ENCODE measurements around the gene EPC1.
A peak's percentile ranks its signal among the peaks of the same experiment; 100 is the strongest.
"Not testable (repeated sequence)": the region's sequence is repeated elsewhere in the genome, so short reads cannot be mapped to it uniquely, and the experiment has no call there.

EPC1 gene

DNA sequence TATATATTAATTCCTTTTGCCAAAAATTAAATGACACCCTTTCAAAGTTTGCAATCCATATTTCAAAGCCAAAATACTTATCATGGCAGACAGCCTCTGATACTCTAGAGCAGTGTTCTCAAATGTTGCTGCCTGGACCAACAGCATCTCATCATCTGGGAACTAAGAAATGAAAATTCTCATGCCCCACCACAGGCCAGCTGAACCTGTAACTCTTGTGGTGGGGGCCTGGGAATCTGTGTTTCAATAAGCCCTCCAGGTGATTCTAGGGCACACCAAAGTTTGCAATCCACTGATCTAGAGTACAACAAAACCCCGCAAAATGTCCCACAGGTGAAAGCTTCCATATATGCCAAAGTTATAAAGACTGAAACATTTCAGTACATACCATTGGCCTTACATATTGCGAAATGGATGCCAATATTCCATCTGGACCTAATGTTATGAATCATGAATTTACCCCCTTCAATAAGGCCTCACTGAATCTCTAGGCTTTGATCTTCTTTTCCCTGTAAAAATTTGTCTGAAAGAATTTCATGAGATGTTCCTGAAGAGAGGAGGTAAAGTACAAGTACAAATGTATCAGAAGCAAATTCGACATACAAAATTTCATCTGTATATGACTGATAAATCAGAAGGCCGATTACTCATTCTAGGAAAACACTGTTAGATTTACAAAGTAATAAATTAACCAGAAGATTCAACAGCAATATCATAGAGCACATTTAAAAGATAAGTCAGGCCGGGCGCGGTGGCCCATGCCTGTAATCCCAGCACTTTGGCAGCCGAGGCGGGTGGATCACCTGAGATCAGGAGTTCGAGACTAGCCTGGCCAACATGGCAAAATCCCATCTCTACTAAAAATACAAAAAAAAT lies 25.3 kb upstream of the EPC1 start:
- Histone ChIP-seq H3K4me1 (ENCODE audit: control insufficient read depth in 5 of 5, insufficient read depth in 5 of 5, low read length in 5 of 5) (peaks cover 0 to 45% (median 31%) of the 10 kb centered on the region in 5 donors), H3K27me3 (ENCODE audit: control insufficient read depth in 5 of 5, insufficient read depth in 4 of 5, low read length in 5 of 5) (no peaks in the 10 kb centered on the region), H3K4me3 (ENCODE audit: low read depth in 1 of 5, low read length in 5 of 5) (no peak overlapping the region), H3K27ac (ENCODE audit: low read depth, low read length) (no peak overlapping the region), H3K9me3 (ENCODE audit: control insufficient read depth in 5 of 5, low read length in 5 of 5) (no peaks in the 10 kb centered on the region), H3K36me3 (ENCODE audit: control insufficient read depth in 5 of 5, insufficient read depth in 5 of 5, low read length in 5 of 5) (no peaks in the 10 kb centered on the region), H3K9ac (ENCODE audit: low read length in 5 of 5) (no peak overlapping the region)

- H3K9me3 ChIP-seq (ENCODE audit: control insufficient read depth in 5 of 5, low read length in 5 of 5) = no peaks in the 10 kb centered on the region
- H3K27me3 ChIP-seq (ENCODE audit: control insufficient read depth in 5 of 5, insufficient read depth in 4 of 5, low read length in 5 of 5) = no peaks in the 10 kb centered on the region
- H3K4me3 ChIP-seq (ENCODE audit: low read depth in 1 of 5, low read length in 5 of 5) = no peak overlapping the region
- no peak overlapping the region for H3K9ac ChIP-seq (ENCODE audit: low read length in 5 of 5)
- no peaks in the 10 kb centered on the region for H3K36me3 ChIP-seq (ENCODE audit: control insufficient read depth in 5 of 5, insufficient read depth in 5 of 5, low read length in 5 of 5)
- H3K27ac ChIP-seq (ENCODE audit: low read depth, low read length) = no peak overlapping the region
- peaks cover 0 to 37% (median 29%) of the 10 kb centered on the region in 5 donors for H3K4me1 ChIP-seq (ENCODE audit: control insufficient read depth in 5 of 5, insufficient read depth in 5 of 5, low read length in 5 of 5)
Observed at GRCh38 chr10:32371101-32371500, 24.1 kb upstream of the EPC1 start.

DNA sequence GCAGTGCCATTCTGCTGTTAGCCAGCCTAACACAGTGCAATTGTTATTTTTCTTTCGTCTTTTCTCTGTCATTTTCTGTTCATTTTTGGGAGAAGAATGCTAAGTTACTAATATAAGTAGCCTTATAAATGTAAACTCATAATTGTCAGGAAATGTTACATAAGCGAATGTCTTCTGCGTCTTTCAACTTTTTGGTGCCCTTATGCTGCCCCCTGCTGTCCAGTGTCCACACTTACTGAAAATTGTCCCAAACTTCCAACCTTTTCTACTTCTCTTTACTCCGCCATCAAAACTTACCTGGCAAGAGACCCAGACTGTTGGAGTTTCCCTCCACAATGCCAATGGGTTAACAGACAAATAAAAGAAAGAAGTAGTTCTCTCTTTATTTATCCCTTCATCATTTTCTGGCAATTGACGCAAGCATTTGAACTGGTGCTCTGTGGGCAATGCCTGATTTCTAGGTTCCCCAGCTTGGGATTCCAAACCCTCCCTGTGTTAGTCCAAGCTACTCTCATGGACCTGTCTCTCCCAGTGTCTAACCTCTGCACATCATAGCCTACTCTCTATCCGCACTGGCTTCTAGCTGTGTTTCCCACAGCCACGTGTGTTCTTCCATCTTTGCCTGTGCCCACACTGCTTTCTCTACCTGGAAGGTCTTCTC lies 21.0 kb upstream of the EPC1 start:
- H3K36me3 ChIP-seq (ENCODE audit: control insufficient read depth in 5 of 5, insufficient read depth in 5 of 5, low read length in 5 of 5) = no peaks in the 10 kb centered on the region
- H3K27ac ChIP-seq (ENCODE audit: low read depth, low read length) = peak overlapping the region; percentile 26
- H3K4me3 ChIP-seq (ENCODE audit: low read depth in 1 of 5, low read length in 5 of 5) = peak overlapping the region in 3 of 5 donors; percentile 28 to 48 (median 31)
- no peaks in the 10 kb centered on the region for H3K9me3 ChIP-seq (ENCODE audit: control insufficient read depth in 5 of 5, low read length in 5 of 5)
- peaks cover 0 to 27% (median 20%) of the 10 kb centered on the region in 5 donors for H3K4me1 ChIP-seq (ENCODE audit: control insufficient read depth in 5 of 5, insufficient read depth in 5 of 5, low read length in 5 of 5)
- peak overlapping the region in 3 of 5 donors; percentile 8 to 72 (median 60) for H3K9ac ChIP-seq (ENCODE audit: low read length in 5 of 5)
- no peaks in the 10 kb centered on the region for H3K27me3 ChIP-seq (ENCODE audit: control insufficient read depth in 5 of 5, insufficient read depth in 4 of 5, low read length in 5 of 5)

- no peak overlapping the region for H3K4me3 ChIP-seq (ENCODE audit: low read depth in 1 of 5, low read length in 5 of 5)
- no peak overlapping the region for H3K27ac ChIP-seq (ENCODE audit: low read depth, low read length)
- peaks cover 2 to 31% (median 23%) of the 10 kb centered on the region in 5 donors for H3K4me1 ChIP-seq (ENCODE audit: control insufficient read depth in 5 of 5, insufficient read depth in 5 of 5, low read length in 5 of 5)
- no peaks in the 10 kb centered on the region for H3K9me3 ChIP-seq (ENCODE audit: control insufficient read depth in 5 of 5, low read length in 5 of 5)
- H3K27me3 ChIP-seq (ENCODE audit: control insufficient read depth in 5 of 5, insufficient read depth in 4 of 5, low read length in 5 of 5) = no peaks in the 10 kb centered on the region
- H3K36me3 ChIP-seq (ENCODE audit: control insufficient read depth in 5 of 5, insufficient read depth in 5 of 5, low read length in 5 of 5) = no peaks in the 10 kb centered on the region
- peak overlapping the region in 2 of 5 donors; percentile 45 to 59 for H3K9ac ChIP-seq (ENCODE audit: low read length in 5 of 5)
Observed at GRCh38 chr10:32366588-32366987, 19.6 kb upstream of the EPC1 start.

GRCh38 chr10:32366111-32366510 lies 19.2 kb upstream of the EPC1 start:
- H3K9me3 ChIP-seq (ENCODE audit: control insufficient read depth in 5 of 5, low read length in 5 of 5) = no peaks in the 10 kb centered on the region
- H3K4me3 ChIP-seq (ENCODE audit: low read depth in 1 of 5, low read length in 5 of 5) = peak overlapping the region in 3 of 5 donors; percentile 42 to 54 (median 52)
- H3K27ac ChIP-seq (ENCODE audit: low read depth, low read length) = no peak overlapping the region
- peak overlapping the region in 2 of 5 donors; percentile 45 to 59 for H3K9ac ChIP-seq (ENCODE audit: low read length in 5 of 5)
- peaks cover 2 to 32% (median 23%) of the 10 kb centered on the region in 5 donors for H3K4me1 ChIP-seq (ENCODE audit: control insufficient read depth in 5 of 5, insufficient read depth in 5 of 5, low read length in 5 of 5)
- no peaks in the 10 kb centered on the region for H3K36me3 ChIP-seq (ENCODE audit: control insufficient read depth in 5 of 5, insufficient read depth in 5 of 5, low read length in 5 of 5)
- H3K27me3 ChIP-seq (ENCODE audit: control insufficient read depth in 5 of 5, insufficient read depth in 4 of 5, low read length in 5 of 5) = no peaks in the 10 kb centered on the region

GRCh38 chr10:32365404-32365803 lies 18.4 kb upstream of the EPC1 start:
- H3K4me3 ChIP-seq (ENCODE audit: low read depth in 1 of 5, low read length in 5 of 5); H3K27me3 ChIP-seq (ENCODE audit: control insufficient read depth in 5 of 5, insufficient read depth in 4 of 5, low read length in 5 of 5); H3K36me3 ChIP-seq (ENCODE audit: control insufficient read depth in 5 of 5, insufficient read depth in 5 of 5, low read length in 5 of 5); H3K27ac ChIP-seq (ENCODE audit: low read depth, low read length); H3K9me3 ChIP-seq (ENCODE audit: control insufficient read depth in 5 of 5, low read length in 5 of 5); H3K9ac ChIP-seq (ENCODE audit: low read length in 5 of 5): not testable (repeated sequence)
- H3K4me1 ChIP-seq (ENCODE audit: control insufficient read depth in 5 of 5, insufficient read depth in 5 of 5, low read length in 5 of 5) = peaks cover 2 to 32% (median 26%) of the 10 kb centered on the region in 5 donors

- Histone ChIP-seq H3K27me3 (ENCODE audit: control insufficient read depth in 5 of 5, insufficient read depth in 4 of 5, low read length in 5 of 5) (no peaks in the 10 kb centered on the region), H3K27ac (ENCODE audit: low read depth, low read length) (no peak overlapping the region), H3K9me3 (ENCODE audit: control insufficient read depth in 5 of 5, low read length in 5 of 5) (no peaks in the 10 kb centered on the region), H3K36me3 (ENCODE audit: control insufficient read depth in 5 of 5, insufficient read depth in 5 of 5, low read length in 5 of 5) (no peaks in the 10 kb centered on the region), H3K9ac (ENCODE audit: low read length in 5 of 5) (no peak overlapping the region), H3K4me3 (ENCODE audit: low read depth in 1 of 5, low read length in 5 of 5) (no peak overlapping the region), H3K4me1 (ENCODE audit: control insufficient read depth in 5 of 5, insufficient read depth in 5 of 5, low read length in 5 of 5) (peaks cover 2 to 26% (median 20%) of the 10 kb centered on the region in 5 donors)
Observed at GRCh38 chr10:32362571-32362970, 15.6 kb upstream of the EPC1 start.

DNA sequence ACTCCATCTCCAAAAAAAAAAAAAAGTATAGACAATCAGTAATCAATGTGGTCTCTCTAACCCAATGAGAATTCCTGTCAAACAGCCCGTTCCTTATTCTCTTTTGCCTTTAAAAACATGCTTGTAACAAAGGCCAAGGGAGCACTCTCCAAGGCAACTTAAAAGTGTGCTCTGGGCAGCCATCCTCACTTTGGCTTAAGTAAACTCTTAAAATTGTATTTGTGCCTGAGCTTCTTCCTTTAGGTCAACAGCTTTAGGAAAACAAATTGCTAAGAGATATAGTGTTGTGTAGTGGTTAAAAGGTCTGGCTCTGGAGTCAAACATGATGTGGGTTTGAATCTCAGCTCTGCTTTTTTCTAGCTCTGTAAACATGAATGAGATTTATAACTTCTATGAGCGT lies 13.9 kb upstream of the EPC1 start:
- H3K9ac ChIP-seq (ENCODE audit: low read length in 5 of 5) = no peak overlapping the region
- H3K9me3 ChIP-seq (ENCODE audit: control insufficient read depth in 5 of 5, low read length in 5 of 5) = no peaks in the 10 kb centered on the region
- H3K27me3 ChIP-seq (ENCODE audit: control insufficient read depth in 5 of 5, insufficient read depth in 4 of 5, low read length in 5 of 5) = no peaks in the 10 kb centered on the region
- H3K36me3 ChIP-seq (ENCODE audit: control insufficient read depth in 5 of 5, insufficient read depth in 5 of 5, low read length in 5 of 5) = no peaks in the 10 kb centered on the region
- H3K27ac ChIP-seq (ENCODE audit: low read depth, low read length) = peak overlapping the region; percentile 11
- peaks cover 0 to 23% (median 18%) of the 10 kb centered on the region in 5 donors for H3K4me1 ChIP-seq (ENCODE audit: control insufficient read depth in 5 of 5, insufficient read depth in 5 of 5, low read length in 5 of 5)
- no peak overlapping the region for H3K4me3 ChIP-seq (ENCODE audit: low read depth in 1 of 5, low read length in 5 of 5)

DNA sequence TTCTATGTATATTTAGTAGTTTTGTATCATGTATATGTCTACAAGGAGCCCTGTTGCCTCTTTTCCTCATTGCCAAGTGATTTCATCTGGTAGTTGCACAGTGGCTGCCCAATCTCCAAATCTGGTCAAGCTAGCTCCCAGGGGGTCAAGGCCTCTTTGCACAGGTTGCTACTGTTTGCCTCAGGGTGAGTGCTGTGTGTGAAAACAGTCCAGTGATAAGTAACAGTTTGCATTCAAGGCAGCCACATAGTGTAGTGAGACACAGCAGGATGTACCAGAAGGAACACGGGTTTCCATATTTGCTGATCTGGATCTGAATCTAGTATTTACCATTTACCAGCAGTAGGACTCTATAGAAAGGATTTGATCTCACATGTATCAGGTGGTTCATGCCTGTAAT lies 13.3 kb upstream of the EPC1 start:
- Histone ChIP-seq H3K27ac (ENCODE audit: low read depth, low read length) (no peak overlapping the region), H3K9me3 (ENCODE audit: control insufficient read depth in 5 of 5, low read length in 5 of 5) (no peaks in the 10 kb centered on the region), H3K9ac (ENCODE audit: low read length in 5 of 5) (no peak overlapping the region), H3K4me1 (ENCODE audit: control insufficient read depth in 5 of 5, insufficient read depth in 5 of 5, low read length in 5 of 5) (peaks cover 0 to 23% (median 18%) of the 10 kb centered on the region in 5 donors), H3K4me3 (ENCODE audit: low read depth in 1 of 5, low read length in 5 of 5) (no peak overlapping the region), H3K36me3 (ENCODE audit: control insufficient read depth in 5 of 5, insufficient read depth in 5 of 5, low read length in 5 of 5) (no peaks in the 10 kb centered on the region), H3K27me3 (ENCODE audit: control insufficient read depth in 5 of 5, insufficient read depth in 4 of 5, low read length in 5 of 5) (no peaks in the 10 kb centered on the region)

Measured in subcutaneous abdominal adipose tissue (tissue), 5 donors.